MV-4-11 (cell line): ENCODE measurements around the gene IQCE.

Source experiments
- DNase-seq: peaks from one replicate; lab custom pipeline; 2025; lab: John Stamatoyannopoulos, UW

Gene IQCE

DNA sequence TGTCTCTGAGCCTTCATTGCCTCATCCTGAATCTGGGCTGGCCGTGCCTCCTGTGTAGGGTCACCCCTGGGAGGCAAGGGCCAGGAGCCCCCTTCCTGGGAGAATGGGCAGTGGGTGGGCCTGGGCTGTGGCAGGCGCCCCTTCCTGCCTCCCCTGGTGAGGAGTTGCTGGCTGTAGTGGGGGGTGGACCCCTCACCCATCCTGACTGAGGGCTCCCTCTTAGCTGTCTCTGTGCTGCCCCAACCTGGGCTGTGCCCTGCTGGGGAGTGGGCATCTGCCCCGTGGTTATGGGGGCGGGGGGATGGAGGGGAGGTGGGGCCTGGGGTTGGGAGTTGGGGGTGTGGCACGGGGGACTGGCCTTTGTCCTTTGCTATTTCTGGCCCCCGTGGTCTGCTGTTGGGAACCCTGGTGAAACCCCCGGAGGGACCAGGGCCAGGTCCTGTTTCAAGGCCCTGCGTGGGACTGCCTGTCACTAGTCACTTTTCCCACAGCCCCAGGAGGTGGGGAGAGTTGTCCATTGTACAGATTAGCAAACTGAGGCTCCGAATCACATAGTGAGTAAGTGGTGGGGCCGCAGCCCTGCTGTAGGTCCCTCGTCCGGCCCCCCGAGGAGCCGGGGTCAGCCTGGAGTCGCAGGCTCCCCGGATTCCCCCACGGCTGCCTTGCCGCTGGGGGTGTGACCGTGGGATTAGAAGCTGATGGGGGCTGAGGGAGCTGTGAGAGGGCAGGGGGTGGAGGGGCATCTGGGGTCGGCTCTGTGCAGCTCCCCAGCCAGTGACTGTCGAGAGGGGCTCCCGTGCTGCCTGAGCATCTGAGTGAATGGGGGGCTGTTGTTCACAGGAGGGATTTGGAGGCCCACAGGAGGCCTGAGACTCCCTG, 75.7 kb downstream of the IQCE start:
- no peak for DNase-seq

DNA sequence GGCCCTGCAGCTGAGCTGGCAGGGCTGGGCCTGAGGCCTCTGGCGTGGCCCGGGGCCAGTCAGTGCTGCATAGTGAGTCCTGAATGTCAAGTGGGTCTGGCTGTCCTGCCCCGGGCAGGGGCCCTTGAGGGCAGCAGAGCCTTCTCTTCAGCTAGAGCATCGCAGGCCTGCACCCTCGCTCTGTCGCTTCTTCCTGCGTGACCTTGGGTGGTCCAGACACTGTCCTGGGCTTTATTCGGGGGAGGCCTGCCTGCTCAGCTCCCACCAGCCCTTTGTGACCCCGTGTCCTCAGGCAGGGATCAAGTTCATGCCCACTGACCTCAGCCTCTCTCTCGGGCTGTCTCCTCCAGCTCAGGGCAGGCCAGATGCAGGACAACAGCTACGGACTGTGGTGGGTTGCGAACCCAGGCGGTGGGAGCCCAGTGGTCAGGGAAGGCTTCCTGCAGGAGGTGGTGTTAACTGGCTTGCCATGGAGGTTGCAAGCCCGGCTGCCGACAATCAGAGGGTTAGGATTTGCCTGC, 76.4 kb downstream of the IQCE start:
- no peak for DNase-seq

DNA sequence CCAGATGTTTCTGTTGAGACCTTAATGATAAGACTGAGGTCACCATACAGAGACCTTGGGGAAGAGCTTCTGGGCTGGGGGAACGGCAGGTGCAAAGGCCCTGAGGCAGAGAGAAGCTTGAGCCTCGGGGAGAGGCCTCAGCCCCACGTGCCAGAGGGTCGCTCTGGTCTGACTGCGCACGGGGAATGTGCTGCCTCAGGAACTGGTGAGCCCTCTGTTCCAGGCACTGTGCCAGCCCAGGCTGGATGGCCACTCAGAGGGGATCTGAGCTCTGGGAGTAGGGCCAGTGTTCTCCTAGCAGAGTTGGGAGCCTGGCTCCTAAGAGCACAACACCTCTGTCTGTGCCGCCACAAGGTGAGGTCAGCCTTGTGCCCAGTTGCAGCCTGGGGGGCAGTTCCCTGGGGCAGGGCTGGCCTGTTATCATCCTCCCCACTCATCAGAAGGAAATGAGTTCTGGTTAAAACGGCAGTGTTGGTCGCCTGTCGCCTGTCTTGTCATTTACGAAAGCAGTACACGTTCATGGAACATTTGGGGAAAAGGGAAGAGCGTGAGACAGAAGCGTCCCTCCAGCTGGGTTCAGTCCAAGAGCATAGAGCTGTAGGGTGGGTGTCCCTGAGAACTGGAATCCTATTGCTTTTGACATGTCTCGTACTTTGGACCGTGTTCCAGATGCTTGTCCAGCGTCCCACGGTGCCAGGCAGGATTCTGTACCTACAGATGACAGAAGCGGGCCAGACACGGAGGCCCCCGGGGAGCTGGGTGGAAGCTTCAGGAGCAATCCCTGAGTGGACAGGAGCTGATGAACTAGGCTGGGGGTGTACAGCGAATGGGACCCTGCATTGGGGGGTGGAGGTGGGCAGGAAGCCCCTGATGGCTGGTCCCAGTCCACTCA, 77.3 kb downstream of the IQCE start:
- no peak for DNase-seq

DNA sequence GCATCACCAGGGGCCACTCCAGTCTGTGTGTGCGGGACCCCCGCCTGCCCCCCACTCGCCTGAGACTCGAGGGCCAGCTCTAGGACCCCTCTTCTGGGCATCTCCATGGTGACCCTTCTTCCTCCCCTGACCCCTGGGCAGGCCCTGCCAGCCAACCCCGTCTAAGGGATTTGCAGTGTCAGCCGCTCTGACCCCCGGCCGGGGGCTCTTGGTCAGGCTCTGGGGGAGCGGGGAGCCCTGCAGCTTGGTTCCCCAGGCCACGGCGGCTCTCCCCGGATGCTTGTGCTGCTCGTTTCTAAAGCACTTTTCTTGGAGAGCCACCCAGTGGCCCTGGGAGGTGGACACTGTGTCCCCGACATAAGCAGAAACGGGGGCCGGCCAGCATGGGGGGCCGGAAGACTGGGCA, 78.3 kb downstream of the IQCE start:
- no peak for DNase-seq

DNA sequence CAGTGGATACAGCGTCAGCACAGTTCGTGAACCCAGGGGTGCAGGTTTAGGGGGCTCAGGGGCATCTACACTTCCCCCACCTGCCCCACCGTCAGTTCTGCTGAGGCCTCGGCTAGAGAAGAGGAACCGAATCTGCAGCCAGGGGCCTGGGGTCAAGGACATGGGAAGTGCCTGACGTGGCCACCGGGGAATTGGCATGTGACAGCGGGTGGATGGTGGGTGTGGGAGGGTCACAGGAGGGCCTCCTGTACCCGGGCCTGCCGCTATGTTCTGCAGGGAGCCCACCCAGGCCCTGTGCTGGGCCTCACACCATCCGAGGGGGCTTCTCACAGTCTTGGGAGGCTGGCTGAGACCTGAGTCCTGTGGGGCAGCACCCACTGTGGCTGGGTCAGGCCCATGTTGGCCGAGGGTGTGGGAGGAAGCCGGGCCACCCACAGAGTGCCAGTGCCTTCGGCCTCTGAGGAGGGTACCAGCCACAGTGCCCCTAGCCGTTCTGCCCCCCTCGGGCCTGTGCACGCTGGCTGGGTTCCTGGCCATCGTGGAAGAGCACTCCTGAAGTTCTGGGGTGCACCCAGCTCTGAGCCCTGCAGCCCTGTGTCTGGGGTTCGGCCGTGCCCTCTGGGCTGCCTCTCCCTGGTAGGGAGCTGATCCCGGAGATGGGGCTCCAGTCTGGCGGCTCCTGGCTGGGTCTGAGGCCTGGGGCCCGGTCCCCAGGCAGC, 78.9 kb downstream of the IQCE start:
- DNase-seq = peak; percentile 87

DNA sequence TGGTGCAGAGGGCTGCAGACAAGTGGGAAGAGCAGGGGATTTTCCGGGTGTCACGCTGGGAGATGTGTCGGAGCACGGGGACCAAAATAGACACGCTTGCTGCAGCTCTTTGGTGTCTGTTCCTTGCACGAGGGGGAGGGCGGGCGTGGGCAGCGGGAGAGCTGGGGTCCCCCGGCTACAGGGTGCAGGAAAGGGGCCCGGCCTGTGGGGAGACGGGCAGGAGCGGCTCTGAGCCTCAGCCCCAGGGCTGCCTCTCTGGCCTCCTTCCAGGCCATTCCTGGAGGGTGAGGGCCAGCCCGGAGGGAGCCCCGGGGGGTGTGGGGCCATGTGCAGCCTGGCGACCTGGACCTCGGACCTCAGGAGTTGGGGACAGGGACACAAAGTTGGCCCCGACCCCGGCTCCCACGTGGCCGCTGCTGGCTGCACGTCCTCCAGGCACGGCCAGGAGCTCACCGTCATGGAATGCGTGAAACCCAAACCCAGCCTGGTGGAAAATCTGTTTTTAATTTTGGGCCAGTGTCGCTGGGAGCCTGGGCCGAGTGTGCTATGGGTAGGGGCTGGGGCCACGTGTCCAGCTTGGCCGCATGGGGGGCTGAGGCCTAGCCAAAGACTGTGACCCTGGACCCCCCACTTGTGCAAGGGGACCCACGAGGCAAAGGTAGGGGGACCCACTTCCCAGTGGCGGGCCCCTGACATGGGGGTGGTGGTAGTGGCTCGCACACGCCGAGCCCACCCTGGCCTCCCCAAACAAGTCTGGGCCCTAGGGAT, 79.6 kb downstream of the IQCE start:
- no peak for DNase-seq

DNA sequence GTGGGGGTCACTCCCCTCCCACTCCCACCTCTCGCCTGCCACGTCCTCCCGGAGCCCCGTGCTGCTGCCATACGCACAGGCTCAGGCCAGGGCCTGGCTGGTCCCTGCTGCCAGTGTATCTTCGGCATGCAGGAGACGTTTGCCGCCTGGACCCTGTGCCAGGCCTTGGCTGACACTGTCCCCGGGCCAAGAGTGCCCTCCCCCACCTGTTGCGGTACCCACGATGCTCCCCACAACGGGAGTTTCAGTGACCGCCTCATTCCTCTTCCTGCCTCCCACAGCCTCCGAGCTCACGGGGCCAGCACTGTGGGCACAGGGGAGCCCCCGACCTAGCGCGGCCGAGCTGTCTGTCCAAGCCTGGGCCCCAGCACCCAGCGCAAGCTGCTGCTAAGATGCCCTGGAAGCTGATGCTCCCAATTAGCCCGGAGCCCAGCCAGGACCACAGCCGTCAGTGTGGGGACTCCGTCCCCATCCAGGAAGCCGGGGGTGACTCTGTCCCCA, 80.5 kb downstream of the IQCE start:
- DNase-seq = no peak

DNA sequence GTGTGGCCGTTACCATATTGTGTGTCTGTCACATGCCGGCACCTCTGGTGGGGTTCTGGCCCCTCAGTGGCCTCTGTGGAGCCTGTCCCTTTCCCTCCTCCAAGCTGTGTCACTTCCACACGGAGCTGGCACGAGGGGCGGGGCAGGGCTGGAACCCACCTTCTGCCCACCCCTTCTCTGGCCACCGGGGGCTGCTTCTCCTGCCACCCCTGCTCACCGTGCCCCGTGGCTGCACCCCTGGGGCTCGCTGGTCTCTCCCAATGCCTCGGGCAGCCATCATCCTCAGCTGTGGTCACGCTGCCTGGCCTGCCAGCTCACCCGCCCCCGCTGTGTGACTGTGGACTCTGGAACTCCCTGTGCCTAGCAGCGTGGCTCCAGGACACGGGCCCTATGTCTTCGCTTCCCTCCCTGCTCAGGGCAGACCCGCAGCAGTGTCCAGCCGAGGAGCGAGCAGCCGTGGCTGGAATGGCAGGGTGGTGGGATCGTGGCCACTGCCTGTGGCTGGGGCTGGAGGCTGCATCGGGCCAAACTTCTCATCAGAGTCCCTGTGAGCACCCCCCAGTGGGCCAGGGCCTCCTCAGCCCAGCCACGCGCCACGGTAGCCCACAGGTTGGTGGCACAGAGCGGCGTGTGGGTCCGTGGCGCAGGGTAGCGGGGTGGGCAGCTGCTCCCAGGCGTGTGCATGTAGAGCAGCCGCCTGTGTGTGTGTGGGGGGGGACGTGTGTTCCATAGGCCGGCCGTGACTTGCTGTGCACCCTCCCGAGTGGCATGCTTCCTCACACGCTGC, 81.1 kb downstream of the IQCE start:
- no peak for DNase-seq

DNA sequence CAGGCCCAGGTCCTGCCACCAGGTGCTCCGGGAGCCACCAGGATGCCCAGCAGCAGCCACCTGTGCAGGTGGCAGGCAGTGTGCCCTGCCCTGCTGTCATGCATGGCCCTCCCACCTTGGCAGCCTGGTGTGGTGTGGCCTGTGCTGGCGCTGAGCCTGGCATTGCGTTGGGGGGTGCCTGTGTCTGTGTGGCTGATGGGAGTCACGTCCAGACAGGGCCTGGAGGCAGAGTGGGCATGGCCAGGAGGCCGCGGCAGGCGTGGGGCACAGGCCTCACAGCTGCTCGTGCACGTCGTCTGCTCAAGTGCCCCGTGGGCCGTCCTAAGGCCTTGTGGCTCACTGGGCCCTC, 81.7 kb downstream of the IQCE start:
- DNase-seq = no peak

DNA sequence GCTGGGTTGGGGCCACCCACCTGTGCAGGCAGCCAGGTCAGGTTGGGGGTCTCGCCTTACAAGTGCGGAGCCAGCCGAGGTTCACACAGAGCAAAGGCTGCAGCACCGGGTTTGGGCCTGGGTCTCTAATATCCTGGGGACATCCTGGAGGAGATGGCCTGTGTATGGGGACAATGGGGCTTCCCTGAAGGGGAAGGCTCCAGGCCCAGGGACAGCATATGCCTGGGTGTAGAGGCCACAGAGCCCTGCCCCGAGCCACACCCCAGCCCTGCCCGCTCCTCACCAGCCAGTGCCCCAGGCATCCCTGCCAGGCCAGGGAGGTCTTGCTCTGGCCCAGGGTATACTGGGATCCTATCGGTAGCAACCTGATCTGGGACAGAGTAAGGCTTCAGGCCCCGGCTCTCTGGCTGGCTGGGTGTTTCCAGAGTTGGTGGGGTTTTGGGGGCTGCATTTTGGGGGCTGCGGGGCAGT, 82.1 kb downstream of the IQCE start:
- no peak for DNase-seq

DNA sequence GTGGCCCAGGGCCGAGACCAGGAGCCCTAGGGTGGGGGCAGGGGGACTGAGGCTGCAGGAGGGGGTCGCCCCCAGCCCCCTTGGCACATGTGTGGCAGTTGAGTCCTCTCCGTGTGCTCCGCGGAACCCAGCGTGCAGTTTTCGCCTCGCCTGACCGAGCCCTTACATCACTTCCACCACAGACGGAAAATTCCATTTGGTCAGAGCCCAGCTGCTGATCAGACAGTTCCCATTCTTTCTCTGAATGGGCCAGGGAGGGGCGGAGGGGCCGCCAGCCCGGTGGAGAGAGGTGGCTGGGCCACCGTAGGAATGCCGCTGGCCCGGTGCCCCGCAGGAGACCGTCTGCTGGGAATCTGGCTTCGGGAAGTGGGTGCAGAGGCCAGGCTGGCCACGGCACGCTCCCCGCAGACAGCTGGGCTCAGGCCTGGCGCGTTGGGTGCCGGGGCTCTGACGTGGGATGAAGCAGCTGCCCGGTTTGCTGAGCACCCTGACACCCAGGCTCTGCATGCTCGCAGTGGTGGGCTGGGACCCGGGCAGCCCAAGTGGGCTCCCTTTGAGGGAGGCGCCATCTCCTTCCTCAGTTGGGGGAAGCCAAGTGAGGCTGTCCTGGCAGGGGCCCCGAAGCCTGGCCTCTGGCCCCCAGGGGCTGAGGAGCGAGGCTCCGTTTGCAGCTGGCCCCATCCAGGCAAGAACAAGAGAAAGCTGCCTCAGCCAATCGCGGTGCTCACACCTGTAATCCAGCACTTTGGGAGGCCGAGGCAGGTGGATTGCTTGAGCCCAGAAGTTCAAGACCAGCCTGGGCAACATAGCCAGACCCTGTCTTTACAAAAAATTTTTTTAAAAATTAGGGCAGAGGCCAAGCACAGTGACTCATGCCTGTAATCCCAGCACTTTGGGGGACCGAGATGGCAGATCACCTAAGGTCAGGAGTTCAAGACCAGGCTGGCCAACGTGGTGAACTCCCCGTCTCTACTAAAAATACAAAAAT, 82.9 kb downstream of the IQCE start:
- DNase-seq = peak; percentile 87

DNA sequence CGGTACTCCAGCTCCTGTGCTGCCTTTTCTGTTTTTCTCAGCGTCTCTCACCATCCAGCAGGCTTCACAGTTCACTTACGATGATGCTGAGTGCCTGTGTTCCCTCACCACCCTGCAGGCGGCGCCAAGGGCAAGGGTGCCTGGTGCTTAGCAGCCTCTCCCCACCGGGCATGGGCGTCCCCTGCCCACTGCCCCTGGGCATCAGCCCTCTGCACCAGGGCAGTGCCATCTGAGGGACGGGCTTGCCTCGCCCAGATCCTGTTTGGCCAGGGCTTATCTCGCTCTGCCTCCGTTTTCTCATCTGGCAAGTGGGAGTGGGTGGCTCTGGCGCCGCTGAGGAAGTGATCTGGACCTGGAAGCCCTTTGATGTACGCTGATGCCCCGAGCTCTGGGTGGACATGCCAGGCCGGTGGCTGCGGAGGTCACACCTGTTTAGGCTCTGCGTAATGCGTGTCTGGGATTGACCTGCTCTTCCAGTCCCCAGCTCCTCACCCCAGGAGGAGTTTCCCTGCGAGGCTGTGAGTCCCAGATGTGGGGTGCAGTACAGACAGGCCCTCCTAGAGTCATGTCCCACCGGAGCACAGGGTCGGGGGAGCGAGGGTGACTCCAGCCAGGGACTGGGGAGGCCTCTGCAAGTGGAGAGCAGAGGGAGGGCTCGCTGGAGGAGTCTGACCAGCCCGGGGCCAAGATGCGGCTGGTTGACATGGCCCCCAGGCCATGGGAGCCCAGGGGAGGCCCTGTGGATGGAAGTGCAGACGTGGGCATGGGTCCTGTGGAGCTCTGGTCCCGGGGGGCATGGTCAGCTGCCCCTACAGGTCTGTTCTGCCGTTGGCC, 84.8 kb downstream of the IQCE start:
- no peak for DNase-seq

DNA sequence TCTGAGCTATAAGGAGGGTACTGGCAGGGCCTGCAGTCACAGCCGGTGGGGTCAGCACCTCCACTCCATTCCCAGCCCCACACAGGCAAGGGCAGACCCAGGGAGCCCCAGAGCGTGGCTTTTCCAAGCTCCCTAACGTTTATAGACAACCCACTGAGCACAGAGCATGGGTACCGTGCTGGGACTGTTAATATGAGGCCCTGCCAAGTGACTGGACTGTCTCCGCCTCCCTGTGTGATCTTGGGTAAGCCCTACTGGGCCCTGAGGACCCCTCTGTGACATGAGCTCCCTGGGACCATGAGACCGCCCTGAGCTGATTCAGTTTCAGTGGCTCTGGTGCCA, 85.4 kb downstream of the IQCE start:
- no peak for DNase-seq

DNA sequence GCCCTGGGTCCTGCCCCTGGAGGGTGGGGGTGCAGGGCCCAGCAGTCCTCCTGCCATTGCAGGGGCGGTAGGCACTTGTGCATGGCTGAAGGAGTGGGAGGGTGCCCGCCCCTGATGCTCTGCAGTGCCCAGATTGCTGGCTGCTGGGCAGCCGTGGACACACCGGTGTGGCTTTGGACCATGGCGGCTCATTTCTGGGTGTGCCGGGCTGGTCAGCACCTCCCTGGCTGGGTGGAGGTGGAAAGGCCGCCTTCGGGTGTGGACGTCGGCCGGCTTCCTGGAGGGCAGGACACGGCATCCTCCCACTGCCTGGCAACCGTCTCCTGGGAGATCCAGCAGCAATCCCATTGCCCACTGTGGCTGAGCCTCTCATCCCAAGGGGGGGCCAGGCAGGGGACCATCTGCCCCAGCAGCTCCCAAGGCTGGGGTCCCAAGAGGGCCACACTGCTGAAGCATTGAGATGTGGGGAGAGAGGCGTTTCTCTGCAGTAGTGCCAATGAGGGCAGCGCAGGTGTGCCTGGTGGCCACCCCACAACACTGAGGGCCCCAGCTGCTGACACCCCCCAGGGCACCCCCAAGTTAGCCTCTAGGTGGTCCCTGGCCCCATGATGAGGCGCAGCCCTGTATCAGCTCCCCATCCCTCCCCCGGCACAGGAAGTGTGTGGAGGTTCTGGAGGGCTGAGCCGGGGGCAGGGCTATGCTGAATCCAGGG, 85.9 kb downstream of the IQCE start:
- no peak for DNase-seq

DNA sequence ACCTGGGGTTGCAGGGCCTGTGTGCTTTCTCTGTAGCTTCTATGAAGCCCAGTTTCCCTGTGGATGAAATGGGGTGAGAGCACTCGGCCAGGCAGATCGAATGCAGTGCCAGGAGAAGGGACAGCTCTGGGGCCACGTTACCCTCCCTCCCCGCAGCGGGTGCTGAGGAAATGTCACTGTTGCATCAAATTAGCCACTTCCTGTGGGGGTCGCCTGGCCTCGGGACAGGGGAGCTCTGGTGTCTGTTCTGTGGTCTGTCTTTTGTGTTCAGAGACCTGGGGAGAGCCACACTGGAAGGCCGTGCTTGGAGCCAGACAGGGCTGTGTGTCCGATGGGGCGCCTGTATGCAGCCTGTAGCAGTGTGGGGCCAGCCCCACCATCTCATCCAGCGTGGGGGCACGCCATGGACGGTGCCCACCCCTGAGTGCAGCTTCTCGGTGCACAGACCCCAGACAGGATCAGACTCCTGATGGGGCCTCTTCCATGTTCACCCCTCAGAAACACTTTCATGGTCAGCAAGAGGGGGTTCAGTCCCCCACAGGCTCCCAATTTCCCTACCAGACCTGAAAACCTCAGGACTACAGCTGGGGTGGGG, 86.6 kb downstream of the IQCE start:
- DNase-seq = peak; percentile 83

DNA sequence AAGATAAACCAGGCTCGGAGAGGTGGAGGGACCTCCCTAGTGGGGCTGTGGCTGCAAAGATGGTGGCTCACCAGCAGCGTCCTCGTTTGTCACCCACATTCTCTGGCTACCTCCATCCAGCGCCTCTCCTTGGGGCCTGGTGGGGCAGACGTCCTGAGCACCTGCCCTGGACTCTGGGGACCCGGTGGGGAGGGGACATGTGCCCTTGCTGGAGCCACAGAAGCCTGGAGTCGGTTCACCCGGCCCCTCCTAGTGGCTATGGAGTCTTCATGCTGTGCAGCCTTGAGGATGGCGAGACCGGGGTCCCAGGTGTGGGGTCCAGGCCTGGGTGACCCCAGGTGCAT, 87.5 kb downstream of the IQCE start:
- DNase-seq = no peak
